HG02973 (cell line): ENCODE measurements around the gene SP110.
"Not testable (repeated sequence)": the region's sequence is repeated elsewhere in the genome, so short reads cannot be mapped to it uniquely, and the experiment has no call there.

Source experiments
- ATAC-seq: cut with Tn5 transposase; IDR thresholded peaks from one replicate; pipeline ENCODE4 v1.9.1; 2021; ENCODE audit warnings: moderate library complexity; ENCODE audit not compliant: unreplicated experiment

The SP110 gene

DNA sequence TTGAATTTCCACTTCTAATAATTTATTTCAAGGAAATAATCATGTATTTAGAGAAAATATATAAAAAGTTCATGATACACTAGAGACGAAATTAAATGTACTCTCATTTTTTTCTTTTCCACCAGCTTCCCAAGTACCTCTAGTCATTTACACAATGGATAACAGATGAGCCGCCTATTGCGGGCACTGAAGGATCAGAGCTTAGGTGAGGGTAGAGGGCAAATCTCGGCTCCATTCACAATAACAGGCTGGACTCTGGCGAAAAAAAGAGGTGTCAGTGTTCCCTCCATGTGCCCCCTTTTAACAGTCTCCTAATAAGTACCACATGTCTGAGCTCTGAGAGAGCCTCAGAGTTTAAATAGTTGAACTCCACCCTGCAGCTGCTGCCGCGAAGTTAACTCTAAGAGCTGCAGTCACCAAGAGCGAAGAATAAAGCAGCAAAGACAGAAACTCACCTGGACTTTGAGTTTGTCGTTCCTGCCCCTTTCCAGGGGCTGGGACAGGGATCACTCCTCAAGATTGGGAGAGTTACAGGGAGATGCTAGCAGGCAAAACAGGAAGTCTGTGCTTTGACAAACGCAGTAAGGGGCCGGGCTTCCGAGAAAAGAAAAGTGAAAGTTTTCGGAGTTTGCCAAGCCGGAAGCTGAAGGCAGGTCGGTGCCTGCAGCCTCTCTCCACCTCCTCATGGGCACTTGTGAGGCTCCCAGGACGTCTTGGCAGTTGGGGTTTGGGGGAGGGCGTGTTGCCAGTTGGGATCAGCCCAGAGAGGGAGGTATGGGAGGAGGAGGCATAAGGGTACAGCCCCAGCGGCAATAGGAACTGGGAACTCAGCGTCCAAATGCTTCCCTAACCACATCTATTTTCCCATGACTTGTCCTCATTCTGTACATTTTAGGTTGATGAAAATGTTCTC, at the start of gene SP110:
TSS of gene SP110 (minus strand) at position 566 of the 913 bp plus-strand sequence. CDS start 3,057 bp downstream, outside the sequence.
- peak; percentile 74 for ATAC-seq

DNA sequence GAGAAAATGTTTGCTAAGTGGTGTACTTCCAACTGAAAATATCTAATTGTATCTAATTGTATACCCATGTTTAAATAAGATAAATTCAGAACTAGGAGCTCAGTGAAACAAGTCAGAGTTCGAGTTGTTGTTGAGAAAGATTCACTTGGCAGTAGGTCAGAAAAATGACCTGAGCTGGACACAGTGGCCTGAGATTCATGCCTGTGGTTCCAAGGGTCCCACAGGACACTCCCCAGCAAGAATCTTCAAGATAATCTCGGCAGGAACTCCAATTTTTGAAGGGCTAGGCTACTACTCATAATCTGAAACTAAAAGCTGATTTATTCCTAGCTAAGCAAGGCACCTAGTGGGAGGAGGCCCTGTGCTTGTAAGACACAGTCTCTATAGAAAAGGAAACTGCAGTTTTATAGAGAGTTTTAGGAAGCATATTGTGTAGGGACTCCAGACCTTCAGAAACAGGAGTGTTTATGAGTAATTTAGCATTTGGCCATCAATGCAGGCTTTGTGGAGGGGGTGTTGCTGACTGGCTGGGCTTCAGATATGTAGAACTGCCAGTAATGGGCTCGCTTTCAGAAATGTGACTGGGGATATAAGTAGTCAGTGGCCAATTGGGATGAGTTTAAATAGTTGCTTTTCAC, 48.9 kb upstream of the SP110 start:
- ATAC-seq, result peak; percentile 62

DNA sequence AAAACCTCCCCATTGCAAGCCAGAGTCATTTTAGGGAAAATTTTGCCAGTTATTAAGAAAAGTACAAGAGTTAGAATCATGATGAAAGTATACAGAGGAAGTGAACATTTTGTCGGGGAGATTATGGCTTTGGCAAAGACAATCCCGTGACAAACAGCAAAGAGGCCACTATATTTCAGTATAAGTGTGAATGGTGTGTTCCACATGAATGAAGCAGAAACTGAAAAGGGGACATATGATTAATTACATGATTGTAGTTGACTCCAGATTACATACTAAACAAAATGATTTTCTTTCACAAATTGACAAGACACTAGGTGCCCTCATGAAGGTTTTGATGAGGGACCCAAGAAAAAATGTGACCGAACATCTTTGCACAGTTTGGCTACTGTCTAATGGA, 47.8 kb upstream of the SP110 start:
- peak; percentile 59 for ATAC-seq

DNA sequence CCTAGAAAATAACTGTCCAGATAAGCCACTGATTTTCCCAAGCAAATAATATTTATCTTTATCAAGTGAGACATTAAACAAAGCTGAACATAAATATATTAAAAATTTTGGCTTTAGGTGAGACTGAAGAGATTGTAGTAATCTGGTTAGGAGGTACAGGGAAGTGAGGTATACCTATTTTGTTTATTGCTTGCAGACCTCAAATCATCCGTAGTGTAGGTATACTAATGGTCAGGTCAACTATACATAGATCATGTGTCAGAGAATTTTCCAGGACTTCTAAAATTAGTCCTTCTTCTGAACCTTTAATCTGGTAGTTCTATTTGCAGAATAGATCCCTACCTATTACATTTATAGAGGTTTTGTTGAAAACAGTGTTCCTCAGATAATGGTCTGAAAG, 47.3 kb upstream of the SP110 start:
- ATAC-seq, result peak; percentile 8

DNA sequence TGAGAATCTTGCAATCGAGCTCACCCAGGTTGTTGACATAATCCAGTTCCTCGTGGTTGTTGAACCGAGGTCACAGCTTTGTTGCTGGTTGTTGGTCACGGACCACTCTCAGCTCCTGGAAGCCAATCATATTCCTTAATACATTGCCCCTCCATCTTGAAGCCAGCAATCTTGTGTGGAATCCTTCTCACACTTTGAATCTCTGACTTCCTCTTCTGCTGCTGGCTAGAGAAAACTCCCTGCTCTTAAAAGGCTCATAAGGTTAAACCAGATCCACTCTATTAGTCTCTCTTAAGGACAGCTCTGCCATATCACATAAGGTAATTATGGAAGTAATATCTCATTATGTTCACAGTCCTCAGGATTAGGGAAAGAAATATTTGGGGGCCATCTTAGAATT, 46.9 kb upstream of the SP110 start:
- ATAC-seq, result no peak

DNA sequence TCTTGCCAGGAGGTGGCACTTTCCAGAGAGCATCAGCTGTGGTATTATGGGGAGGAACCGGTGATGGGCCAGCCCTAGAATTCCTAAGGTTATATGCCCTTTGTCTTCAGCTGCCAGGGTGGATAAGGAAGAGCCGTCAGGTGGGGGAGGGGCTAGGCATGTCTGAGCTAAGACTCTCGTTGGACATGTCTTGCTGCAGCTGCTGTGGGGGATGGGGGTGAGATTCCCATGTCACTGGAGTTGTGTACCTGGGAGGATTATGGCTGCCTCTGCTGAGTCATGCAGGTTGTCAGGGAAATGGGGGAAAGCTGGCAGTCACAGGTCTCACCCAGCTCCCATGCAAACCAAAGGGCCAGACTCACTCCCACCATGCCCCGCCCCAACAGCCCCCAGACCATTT, 45.2 kb upstream of the SP110 start:
- not testable (repeated sequence) for ATAC-seq

DNA sequence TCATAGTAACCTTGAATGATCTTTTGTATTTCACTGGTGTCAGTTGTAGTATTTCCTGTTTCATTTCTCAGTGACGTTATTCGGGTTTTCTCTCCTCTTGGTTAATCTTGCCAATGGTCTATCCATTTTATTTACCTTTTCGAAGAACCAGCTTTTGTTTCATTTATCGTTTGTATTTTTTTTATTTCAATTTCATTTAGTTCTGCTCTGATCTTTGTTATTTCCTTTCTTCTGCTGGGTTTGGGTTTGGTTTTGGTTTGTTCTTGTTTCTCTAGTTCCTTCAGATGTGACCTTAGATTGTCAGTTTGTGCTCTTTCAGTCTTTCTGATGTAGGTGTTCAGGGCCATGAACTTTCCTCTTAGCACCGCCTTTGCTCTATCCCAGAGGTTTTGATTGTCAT, 42.5 kb upstream of the SP110 start:
- no peak for ATAC-seq

DNA sequence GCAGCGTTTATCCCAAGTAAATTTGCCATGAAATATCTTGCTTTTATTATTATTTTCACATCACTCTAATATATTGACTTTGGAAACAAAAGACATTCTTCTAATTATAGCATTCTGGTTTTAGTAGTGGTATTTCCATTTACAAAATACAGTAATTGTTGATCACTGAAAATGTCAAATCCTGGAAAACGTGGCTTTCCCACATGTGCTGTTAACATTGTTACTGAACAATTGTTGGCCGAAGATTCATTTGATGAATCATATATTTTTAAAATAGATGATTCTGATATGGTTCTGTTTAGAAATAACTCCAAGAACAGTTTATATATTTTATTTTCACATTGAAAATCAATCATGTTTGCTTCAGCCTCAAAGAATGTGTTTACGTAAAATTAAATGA, 38.7 kb upstream of the SP110 start:
- ATAC-seq, result no peak

DNA sequence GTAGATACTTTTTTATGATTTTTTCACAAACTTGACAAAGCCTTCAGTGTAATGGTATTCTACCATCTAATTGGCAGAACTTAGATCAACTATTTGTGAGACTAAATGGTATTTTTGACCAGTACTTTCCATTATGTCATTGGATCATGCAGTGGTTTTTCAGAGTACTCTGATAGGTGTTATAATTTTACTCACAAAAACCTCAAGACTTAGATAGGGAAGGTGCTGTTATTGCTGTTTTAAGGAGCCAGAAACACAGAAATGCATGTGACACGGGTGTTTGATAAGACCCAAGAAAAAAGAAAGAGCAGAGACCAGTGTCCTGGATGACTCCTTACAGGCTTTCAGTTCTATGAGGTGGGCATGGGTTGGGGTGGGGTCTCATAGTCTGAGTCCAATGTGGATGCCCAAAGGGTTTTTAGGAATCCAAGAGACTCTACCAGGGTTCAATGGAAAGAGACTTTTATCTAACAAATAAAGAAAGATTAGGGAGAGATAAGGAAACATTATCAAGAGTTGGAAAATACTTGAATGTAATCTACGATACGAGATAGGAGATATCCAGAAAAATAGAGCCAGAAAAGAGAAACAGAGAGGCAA, 37.0 kb upstream of the SP110 start:
- ATAC-seq, result no peak

DNA sequence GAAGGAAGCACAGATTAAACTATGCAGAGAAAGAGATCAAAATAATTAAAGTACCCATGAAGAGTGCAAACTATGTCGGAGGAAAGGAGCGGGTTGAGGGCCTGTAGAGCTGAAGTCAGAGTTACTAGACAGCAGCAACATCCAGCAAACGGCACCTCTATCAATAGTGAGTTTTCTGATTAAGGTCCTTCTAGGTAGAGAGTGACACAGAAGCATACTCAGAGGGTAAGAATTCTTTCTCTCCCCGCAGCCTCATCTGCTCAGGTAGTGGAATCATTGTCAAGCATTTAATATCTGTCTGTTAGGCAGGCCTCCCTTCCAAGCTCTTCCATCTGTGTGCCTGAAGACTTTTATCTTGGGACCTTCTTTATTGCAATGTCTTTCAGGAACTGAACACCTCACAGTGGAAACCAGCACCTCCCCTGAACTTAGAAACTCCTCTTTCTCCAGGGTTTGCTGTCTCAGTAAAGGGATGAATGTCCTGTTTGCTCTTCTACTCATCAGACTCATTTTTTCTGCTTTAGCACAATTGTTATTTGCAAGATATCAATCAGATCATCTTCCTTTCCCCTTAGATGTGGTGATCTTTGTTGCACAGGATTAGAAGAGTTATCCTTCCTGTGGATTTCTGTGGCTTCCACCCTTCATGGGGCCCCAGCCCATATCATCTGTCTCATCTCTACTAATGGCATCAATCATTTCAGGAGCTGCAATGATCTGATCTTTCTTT, 34.5 kb upstream of the SP110 start:
- no peak for ATAC-seq

DNA sequence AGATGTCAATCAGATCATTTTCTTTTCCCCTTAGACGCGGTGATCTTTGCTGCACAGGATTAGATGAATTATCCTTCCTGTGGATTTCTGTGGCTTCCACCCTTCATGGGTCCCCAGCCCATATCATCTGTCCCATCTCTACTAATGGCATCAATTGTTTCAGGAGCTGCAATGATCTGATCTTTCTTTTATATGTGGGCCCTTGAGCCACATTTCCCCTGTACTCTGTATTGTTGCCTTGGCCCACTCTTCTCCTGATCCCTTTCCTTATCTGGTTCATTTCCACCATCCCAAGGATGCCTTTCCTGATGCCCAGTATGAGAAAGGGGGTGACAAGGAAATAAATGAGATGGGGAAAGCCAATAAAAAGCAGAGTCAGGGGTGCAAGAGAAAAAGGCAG, 30.4 kb upstream of the SP110 start:
- no peak for ATAC-seq

DNA sequence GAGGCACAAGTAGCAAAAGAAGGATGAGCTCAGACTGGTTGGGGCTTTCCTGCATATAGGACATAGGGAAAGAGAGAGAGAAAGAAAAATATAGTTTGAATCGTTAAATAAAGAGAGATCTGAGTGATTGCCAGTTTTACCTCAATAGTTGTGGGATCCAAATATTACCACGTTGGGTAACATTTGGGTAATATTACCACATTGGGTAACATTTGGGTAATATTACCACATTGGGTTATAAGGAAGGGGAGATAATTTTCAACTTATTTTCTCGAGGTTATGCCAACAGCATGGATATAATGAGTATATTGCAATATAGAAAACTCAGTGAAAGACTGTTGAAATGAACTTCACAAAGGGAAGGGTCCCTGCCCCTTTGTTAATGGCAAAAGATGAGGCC, 26.4 kb upstream of the SP110 start:
- no peak for ATAC-seq

DNA sequence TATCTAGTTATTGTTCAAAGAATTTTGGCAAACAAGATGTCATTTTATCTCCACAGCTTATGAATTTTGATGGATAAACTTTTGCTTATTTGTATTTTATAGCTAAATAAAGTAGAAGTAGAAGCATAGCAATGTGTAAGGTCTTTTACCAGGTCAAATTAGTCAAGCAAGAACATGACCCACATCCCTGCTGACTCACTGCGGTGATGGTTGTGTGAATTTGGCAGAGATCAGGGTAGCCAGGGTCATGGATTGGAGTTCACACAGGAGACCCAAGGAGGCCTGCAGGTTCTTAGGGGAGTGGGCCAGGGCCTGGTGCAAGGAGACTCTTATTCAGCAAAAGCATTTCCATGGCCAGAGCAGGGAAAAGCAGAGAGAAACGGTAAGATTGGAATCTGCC, 24.4 kb upstream of the SP110 start:
- no peak for ATAC-seq

DNA sequence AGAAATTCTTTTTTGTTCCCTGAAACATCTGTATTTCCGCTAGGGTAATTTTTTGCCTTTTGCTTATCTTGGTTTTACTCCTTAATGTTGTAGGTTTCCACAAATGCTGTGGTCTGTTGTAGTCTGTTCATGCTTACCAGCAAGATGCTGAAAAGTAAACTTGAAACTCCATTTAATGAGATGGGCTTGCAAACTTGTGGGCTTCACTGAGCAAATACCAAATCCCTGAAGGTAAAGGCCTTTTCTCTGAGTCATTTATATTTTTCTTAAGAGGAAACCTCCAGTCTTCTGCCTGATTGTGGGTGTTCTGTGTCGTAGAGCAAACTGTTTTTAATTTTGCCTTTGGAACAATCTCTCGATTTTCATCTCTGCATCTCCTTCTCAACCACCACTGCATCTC, 15.1 kb upstream of the SP110 start:
- peak; percentile 64 for ATAC-seq

DNA sequence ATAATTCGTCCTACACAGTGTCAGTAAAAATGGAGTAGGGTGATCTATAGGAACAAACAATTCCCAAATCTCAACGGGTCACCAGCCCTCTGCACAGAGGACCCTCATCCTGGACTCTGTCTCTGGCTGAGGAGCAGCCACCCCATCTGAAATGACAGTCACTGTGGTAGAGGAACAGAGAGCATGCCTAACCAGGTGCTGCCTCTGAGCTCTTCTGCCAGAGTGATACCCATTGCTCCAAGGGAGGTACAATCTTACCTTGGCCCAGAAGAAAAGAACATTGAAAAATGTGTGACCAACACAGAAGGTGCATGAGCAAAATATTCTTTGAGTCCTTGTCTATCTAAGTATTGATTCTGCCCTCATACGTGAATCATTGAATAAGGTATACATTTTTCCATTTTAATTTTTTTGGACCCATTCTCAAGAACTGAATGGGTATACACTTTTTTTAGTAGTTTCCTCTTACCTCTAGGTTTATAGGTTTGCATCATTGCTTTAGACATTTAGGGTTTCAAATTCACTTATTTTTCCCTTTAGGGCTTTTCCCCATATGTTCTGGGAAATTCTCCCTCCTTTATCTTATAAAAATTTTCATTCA, 14.4 kb upstream of the SP110 start:
- ATAC-seq, result peak; percentile 68

DNA sequence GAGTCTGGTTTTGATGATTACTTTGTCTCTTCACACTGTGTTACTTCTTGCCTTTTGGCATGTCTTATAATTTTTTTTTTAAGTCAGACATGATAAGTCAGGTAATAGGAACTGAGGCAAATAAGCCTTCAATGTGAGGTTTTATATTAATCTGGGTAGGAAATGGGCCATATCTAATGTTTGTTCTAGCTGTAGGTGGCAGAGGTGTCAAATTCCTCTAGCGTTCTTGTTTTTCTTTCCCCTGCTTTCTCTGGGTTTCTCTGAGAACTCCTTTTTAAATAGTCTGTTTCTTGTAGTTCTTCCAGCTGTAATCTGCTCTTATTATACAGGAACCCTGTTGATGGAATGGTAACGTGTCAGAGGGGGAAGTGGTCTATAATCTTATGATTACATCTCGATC, 11.5 kb upstream of the SP110 start:
- no peak for ATAC-seq

DNA sequence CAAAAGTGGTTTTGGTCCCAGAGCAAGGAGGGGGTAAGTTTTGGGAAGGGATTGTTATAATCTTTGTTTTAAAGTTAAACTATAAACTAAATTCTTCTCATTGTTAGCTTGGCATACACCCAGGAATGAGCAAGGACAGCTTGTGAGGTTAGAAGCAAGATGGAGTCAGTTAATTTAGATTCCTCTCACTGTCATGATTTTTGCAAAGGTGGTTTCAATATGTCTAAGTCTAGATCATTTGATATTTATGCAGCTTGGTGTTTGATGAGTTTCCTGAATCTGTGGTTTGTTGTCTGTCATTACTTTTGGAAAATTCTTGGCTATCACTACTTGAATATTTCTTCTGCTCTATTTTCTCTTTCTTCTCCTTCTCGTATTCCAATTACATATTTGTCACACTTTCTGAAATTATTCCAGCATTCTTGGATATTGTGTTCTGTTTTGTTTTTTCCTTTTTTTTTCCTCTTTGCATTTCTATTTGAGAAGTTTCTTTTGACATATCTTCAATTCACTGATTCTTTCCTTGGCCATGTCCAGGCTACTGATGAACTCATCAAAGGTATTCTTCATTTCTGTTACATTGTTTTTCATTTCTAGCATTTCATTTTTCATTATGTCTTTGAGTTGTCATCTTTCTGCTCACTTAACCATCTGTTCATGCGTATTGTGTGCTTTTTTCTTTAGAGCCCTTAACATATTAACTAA, 10.9 kb upstream of the SP110 start:
- ATAC-seq, result no peak

DNA sequence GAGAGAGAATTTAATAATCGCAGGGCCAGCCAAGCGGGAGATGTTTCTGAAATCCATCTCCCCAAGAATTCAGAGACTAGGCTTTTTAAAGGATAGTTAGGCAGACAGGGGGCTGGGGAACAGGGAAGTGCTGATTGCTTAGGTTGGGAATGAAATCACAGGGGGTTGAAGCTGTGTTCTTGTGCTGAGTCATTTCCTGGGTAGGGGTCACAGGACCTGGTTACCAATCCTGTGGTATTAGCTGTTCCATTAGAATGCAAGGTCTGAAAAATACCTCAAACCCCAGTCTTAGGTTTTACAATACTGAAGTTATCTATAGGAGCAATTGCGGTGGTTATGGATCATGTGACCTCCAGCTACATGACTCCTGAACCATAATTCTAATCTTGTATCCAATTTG, 10.3 kb upstream of the SP110 start:
- no peak for ATAC-seq

DNA sequence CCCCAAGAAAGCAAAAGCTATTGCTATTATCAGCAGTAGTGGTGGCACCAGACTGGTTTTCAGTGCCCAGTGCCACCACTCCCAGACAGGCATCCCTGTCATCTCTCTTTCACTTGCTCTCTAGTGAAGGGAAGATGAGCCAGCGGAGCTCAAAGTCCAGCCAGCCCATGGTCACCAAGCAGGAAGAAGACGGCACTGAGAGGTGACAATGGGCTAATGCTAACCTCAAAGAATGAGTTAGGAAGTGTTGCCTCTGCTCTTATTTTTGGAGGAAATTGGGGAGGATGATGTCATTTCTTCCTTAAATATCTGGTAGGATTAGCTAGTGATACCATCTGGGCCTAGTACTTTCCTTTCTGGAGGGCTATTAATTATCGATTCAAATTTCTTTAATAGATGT, 7.4 kb upstream of the SP110 start:
- ATAC-seq, result no peak

DNA sequence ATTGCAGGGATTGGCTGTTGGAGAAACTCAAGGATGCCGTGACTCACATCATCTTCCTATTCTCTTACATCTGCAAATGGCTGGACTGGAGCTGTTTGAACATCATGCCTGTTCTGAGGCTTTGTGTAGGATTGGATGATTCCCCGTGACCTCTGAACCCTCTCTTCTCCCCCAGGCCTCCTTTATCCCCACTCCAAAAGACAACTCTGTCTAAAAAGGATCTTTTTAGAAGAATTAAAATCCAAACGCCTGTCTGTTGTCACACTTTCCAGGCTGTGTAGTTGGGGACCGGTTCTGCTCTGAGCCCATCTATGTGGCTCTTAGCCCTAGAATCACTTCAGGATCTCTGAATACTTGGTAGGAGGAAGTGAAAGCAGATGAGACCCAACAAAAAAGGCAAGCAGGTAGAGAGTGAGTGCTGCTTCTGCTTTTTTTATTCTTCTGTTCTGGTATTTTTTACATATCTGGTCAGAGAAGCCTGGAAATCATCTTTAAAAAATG, 6.3 kb upstream of the SP110 start:
- peak; percentile 66 for ATAC-seq
